Liver (tissue), 9 donors: ENCODE measurements around the gene IDI2. TPM values are rescaled to one million over a fixed set of nuclear protein-coding genes. Genes with fewer than 3 reads are reported as not detected.

ENCODE experiments used
- DNase-seq: peaks from one replicate; pipeline ENCODE4 v3.0.0-alpha.2; 2017; ENCODE audit warnings: low spot score
- H3K27ac ChIP-seq, 2 donors: one replicate each; pipeline ENCODE4 v1.7.0; 2013; ENCODE audit warnings: inconsistent platforms in 2 of 2, low read length in 2 of 2, control low read depth in 1 of 2, low read depth in 1 of 2, mild to moderate bottlenecking in 1 of 2
- H3K27me3 ChIP-seq, 4 donors: one replicate each; pipeline versions ENCODE4 v1.6.1 to v1.7.0; 2013; ENCODE audit warnings: low read length in 3 of 4, inconsistent platforms in 1 of 4, mild to moderate bottlenecking in 1 of 4, moderate library complexity in 1 of 4; ENCODE audit not compliant: control insufficient read depth in 4 of 4, insufficient read depth in 4 of 4
- H3K36me3 ChIP-seq, 4 donors: one replicate each; pipeline versions ENCODE4 v1.6.1 to v1.7.0; 2013; ENCODE audit warnings: low read length in 3 of 4, mild to moderate bottlenecking in 3 of 4, low read depth in 1 of 4, moderate library complexity in 1 of 4; ENCODE audit not compliant: control insufficient read depth in 4 of 4, insufficient read depth in 3 of 4
- H3K4me1 ChIP-seq, 4 donors: one replicate each; pipeline versions ENCODE4 v1.6.1 to v1.7.0; 2013; ENCODE audit warnings: low read length in 3 of 4, mild to moderate bottlenecking in 3 of 4, moderate library complexity in 1 of 4; ENCODE audit not compliant: control insufficient read depth in 4 of 4, insufficient read depth in 4 of 4
- H3K4me3 ChIP-seq, 3 donors: one replicate each; pipeline versions ENCODE4 v1.6.1 to v1.7.0; 2013; ENCODE audit warnings: low read length in 3 of 3, control low read depth in 1 of 3, low read depth in 1 of 3, mild to moderate bottlenecking in 1 of 3
- H3K9ac ChIP-seq, 2 donors: one replicate each; pipeline ENCODE4 v1.7.0; 2013; ENCODE audit warnings: low read length in 2 of 2, mild to moderate bottlenecking in 2 of 2, moderate library complexity in 2 of 2, control low read depth in 1 of 2, low read depth in 1 of 2
- H3K9me3 ChIP-seq, 4 donors: one replicate each; pipeline versions ENCODE4 v1.6.1 to v1.7.0; 2013; ENCODE audit warnings: low read length in 3 of 4; ENCODE audit not compliant: control insufficient read depth in 4 of 4
- ATF3 ChIP-seq: IDR thresholded peaks from 2 replicates; pipeline ENCODE4 v1.6.1; 2016; ENCODE audit warnings: antibody characterized with exemption
- CTCF ChIP-seq: fragments of 150-350 bp; IDR thresholded peaks from 2 replicates; pipeline ENCODE4 v1.5.1; 2017; ENCODE audit warnings: improper control_type of control experiment, low read depth, low read length; ENCODE audit not compliant: missing input control
- EGR1 ChIP-seq, 2 donors: IDR thresholded peaks; 2 replicates each; pipeline ENCODE4 v1.6.1; 2016 to 2018; ENCODE audit warnings: antibody characterized with exemption in 2 of 2, low read depth in 2 of 2
- FOXA1 ChIP-seq: IDR thresholded peaks from 2 replicates; pipeline ENCODE4 v1.6.1; 2016; ENCODE audit warnings: antibody characterized with exemption
- FOXA2 ChIP-seq: IDR thresholded peaks from 2 replicates; pipeline ENCODE4 v1.6.1; 2016; ENCODE audit warnings: antibody characterized with exemption
- HNF4A ChIP-seq, 2 donors: conservative IDR thresholded peaks; 2 replicates each; pipeline ENCODE4 v1.6.1; 2016; ENCODE audit warnings: antibody characterized with exemption in 2 of 2, mild to moderate bottlenecking in 2 of 2
- JUND ChIP-seq, 2 donors: IDR thresholded peaks; 2 replicates each; pipeline ENCODE4 v1.6.1; 2016; ENCODE audit warnings: antibody characterized with exemption in 2 of 2
- MAX ChIP-seq: IDR thresholded peaks from 2 replicates; pipeline ENCODE4 v1.6.1; 2016; ENCODE audit warnings: antibody characterized with exemption
- NR2F2 ChIP-seq: IDR thresholded peaks from 2 replicates; pipeline ENCODE4 v1.6.1; 2016; ENCODE audit warnings: antibody characterized with exemption
- REST ChIP-seq: IDR thresholded peaks from 2 replicates; pipeline ENCODE4 v1.6.1; 2016; ENCODE audit warnings: antibody characterized with exemption, mild to moderate bottlenecking
- RXRA ChIP-seq, 2 donors: IDR thresholded peaks; 2 replicates each; pipeline ENCODE4 v1.6.1; 2017 to 2018; ENCODE audit warnings: antibody characterized with exemption in 2 of 2, mild to moderate bottlenecking in 1 of 2
- TAF1 ChIP-seq: conservative IDR thresholded peaks from 2 replicates; pipeline ENCODE4 v1.6.1; 2016; ENCODE audit warnings: antibody characterized with exemption, mild to moderate bottlenecking
- YY1 ChIP-seq: IDR thresholded peaks from 2 replicates; pipeline ENCODE4 v1.6.1; 2016; ENCODE audit warnings: antibody characterized with exemption, mild to moderate bottlenecking
- WGBS: extraction: QIAGEN DNeasy Blood & Tissue Kit; methylation state at CpG from one replicate; pipeline ENCODE4 v1.1.7; 2013; 5-methylcytosine and 5-hydroxymethylcytosine counted together
- polyA plus RNA-seq, 2 donors: library from polyadenylated mRNA; stranded (reverse) in 1 of 2; unstranded in 1 of 2; fragments of 200-250 nt in 1 of 2; fragments of >200 nt in 1 of 2; fragmentation: Nextera tagmentation in 1 of 2; extraction: Ambion mirVana in 1 of 2; gene quantifications; one replicate each; pipeline versions ENCODE4 v1.2.1 to v1.2.3, GENCODE V29; 2013 to 2015
- total RNA-seq, 2 donors: library from RNA; depleted of rRNA; stranded (reverse); fragments of >200 nt; gene quantifications; one replicate each; pipeline ENCODE4 v1.2.3, GENCODE V29; 2014
- TF ChIP-seq, protein P1 (sequence below): IDR thresholded peaks from 2 replicates; pipeline ENCODE4 v1.6.1; 2016; ENCODE audit warnings: antibody characterized with exemption
- donor health status: healthy.
- donor health status: healthy.
- donor health status: healthy.
- donor health status: healthy.
- donor health status: healthy.

The IDI2 gene
- total and polyA plus RNA-seq, 4 donors: not detected

- 84% methylated on average over 11 of the region's 11 CpGs for WGBS
- H3K36me3 ChIP-seq: peaks cover 1 to 20% (median 17%) of the 10 kb centered on the region in 4 donors
Measured at GRCh38 chr10:1037098-1037497, 11.4 kb upstream of the IDI2 start.

More at GRCh38 chr10:1037098-1037497, 11.4 kb upstream of the IDI2 start:
- Histone ChIP-seq H3K9ac (no peak overlapping the region), H3K27me3 (no peaks in the 10 kb centered on the region), H3K27ac (no peak overlapping the region), H3K4me1 (no peaks in the 10 kb centered on the region), H3K9me3 (no peaks in the 10 kb centered on the region), H3K4me3 (no peak overlapping the region)
- TF ChIP-seq CTCF (no peak), REST (no peak), HNF4A (conservative IDR thresholded peaks at IDR 0.05) (no peak), ATF3 (no peak), NR2F2 (no peak), JUND (IDR thresholded peaks at IDR 0.05) (no peak), YY1 (no peak), RXRA (IDR thresholded peaks at IDR 0.05) (no peak), TAF1 (no peak), FOXA2 (no peak), MAX (no peak), EGR1 (IDR thresholded peaks at IDR 0.05; ENCODE audit: low read depth in 2 of 2) (no peak), FOXA1 (no peak)
- TF ChIP-seq, protein P1, sequence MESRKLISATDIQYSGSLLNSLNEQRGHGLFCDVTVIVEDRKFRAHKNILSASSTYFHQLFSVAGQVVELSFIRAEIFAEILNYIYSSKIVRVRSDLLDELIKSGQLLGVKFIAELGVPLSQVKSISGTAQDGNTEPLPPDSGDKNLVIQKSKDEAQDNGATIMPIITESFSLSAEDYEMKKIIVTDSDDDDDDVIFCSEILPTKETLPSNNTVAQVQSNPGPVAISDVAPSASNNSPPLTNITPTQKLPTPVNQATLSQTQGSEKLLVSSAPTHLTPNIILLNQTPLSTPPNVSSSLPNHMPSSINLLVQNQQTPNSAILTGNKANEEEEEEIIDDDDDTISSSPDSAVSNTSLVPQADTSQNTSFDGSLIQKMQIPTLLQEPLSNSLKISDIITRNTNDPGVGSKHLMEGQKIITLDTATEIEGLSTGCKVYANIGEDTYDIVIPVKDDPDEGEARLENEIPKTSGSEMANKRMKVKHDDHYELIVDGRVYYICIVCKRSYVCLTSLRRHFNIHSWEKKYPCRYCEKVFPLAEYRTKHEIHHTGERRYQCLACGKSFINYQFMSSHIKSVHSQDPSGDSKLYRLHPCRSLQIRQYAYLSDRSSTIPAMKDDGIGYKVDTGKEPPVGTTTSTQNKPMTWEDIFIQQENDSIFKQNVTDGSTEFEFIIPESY: no peak
- DNase-seq: no peak
